Kidney epithelial cell (primary cell): ENCODE data around the gene GNG7. TPM values are rescaled to one million over a fixed set of nuclear protein-coding genes. Genes with fewer than 3 reads are reported as not detected.

ENCODE experiments used
- DNase-seq: peaks from one replicate; pipeline ENCODE4 v3.0.0-alpha.2; 2010; ENCODE audit warnings: low read depth
- H3K27me3 ChIP-seq: 2 replicates; pipeline ENCODE4 v1.6.0; 2011; ENCODE audit warnings: low read length; ENCODE audit not compliant: control insufficient read depth, insufficient read depth
- H3K36me3 ChIP-seq: 2 replicates; pipeline ENCODE4 v1.5.1; 2011; ENCODE audit warnings: low read length; ENCODE audit not compliant: control insufficient read depth, insufficient read depth
- H3K4me3 ChIP-seq: 2 replicates; pipeline ENCODE4 v1.5.1; 2011; ENCODE audit warnings: low read depth, mild to moderate bottlenecking, control low read depth, low read length
- CTCF ChIP-seq: IDR thresholded peaks from 2 replicates; pipeline ENCODE4 v1.5.1; 2011; ENCODE audit warnings: mild to moderate bottlenecking, moderate library complexity, low read length, control low read depth, inconsistent platforms; ENCODE audit not compliant: insufficient read depth, poor library complexity, severe bottlenecking
- total RNA-seq: library from RNA; depleted of rRNA; stranded (reverse); fragments of >200 nt; gene quantifications from 2 replicates; pipeline ENCODE4 v1.2.3, GENCODE V29; 2015

Gene GNG7
- total RNA-seq, 1 donor from 2014 or later, result 0.33 TPM

- no peaks in the 10 kb centered on the region for H3K27me3 ChIP-seq
- DNase-seq, result no peak
- H3K4me3 ChIP-seq, result no peak overlapping the region
- no peak for TF ChIP-seq CTCF
- H3K36me3 ChIP-seq, result no peaks in the 10 kb centered on the region
Observed at GRCh38 chr19:2711875-2712205, 9.3 kb upstream of the GNG7 start.

GRCh38 chr19:2711172-2711874 is 8.8 kb upstream of the GNG7 start:
- no peaks in the 10 kb centered on the region for H3K36me3 ChIP-seq
- H3K4me3 ChIP-seq, result no peak overlapping the region
- no peak for DNase-seq
- no peak for TF ChIP-seq CTCF
- H3K27me3 ChIP-seq, result no peaks in the 10 kb centered on the region

- no peak for DNase-seq
- Histone ChIP-seq H3K36me3 (no peaks in the 10 kb centered on the region), H3K27me3 (peaks cover 19% of the 10 kb centered on the region), H3K4me3 (no peak overlapping the region)
- no peak for TF ChIP-seq CTCF
Observed at GRCh38 chr19:2706251-2706650, 3.8 kb upstream of the GNG7 start.

GRCh38 chr19:2703691-2704216 is 1.3 kb upstream of the GNG7 start:
- DNase-seq, result no peak
- no peaks in the 10 kb centered on the region for H3K36me3 ChIP-seq
- H3K4me3 ChIP-seq, result no peak overlapping the region
- TF ChIP-seq CTCF, result no peak
- H3K27me3 ChIP-seq, result peaks cover 34% of the 10 kb centered on the region

GRCh38 chr19:2703077-2703437 is 563 bp upstream of the GNG7 start:
- no peak for TF ChIP-seq CTCF
- no peak overlapping the region for H3K4me3 ChIP-seq
- no peaks in the 10 kb centered on the region for H3K36me3 ChIP-seq
- DNase-seq, result no peak
- H3K27me3 ChIP-seq, result peaks cover 34% of the 10 kb centered on the region

GRCh38 chr19:2701361-2702169 is 929 bp downstream of the GNG7 start:
- Histone ChIP-seq H3K4me3 (no peak overlapping the region), H3K27me3 (peaks cover 36% of the 10 kb centered on the region), H3K36me3 (no peaks in the 10 kb centered on the region)
- DNase-seq, result no peak
- TF ChIP-seq CTCF, result no peak
